SU-DHL-6 (cell line): ENCODE results near the gene TP53AIP1.

ENCODE experiments used
- H2AFZ ChIP-seq: fragments of 200-600 bp; sonication (generic); 2 replicates; pipeline ENCODE4 v1.6.1; 2014; ENCODE audit warnings: low read depth, mild to moderate bottlenecking, moderate library complexity, mixed read lengths, antibody characterized with exemption, low read length; ENCODE audit not compliant: severe bottlenecking
- H3F3A ChIP-seq: fragments of 200-600 bp; shearing (Covaris generic); 2 replicates; pipeline ENCODE4 v1.6.0; 2016; ENCODE audit warnings: antibody characterized with exemption, mild to moderate bottlenecking; ENCODE audit not compliant: insufficient read depth
- H3K27ac ChIP-seq: fragments of 200-600 bp; sonication (generic); 2 replicates; pipeline ENCODE4 v1.5.1; 2016; ENCODE audit warnings: low read depth, mild to moderate bottlenecking, low read length, moderate library complexity, mixed read lengths
- H3K27me3 ChIP-seq: fragments of 200-600 bp; sonication (generic), shearing (Covaris generic); 2 replicates; pipeline ENCODE4 v1.6.0; 2014; ENCODE audit warnings: mild to moderate bottlenecking, low read length
- H3K36me3 ChIP-seq: fragments of 200-600 bp; sonication (generic); 2 replicates; pipeline ENCODE4 v1.6.1; 2014; ENCODE audit warnings: mild to moderate bottlenecking, low read length, mixed read lengths
- H3K4me2 ChIP-seq: fragments of 300-600, 200-600 bp; shearing (Covaris generic), sonication (generic); 2 replicates; pipeline ENCODE4 v1.6.0; 2014; ENCODE audit warnings: low read length, low read depth, mild to moderate bottlenecking; ENCODE audit not compliant: poor library complexity, severe bottlenecking
- H3K4me3 ChIP-seq: fragments of 200-600 bp; sonication (generic); 2 replicates; pipeline ENCODE4 v1.5.1; 2014; ENCODE audit warnings: antibody characterized with exemption, low read length, mild to moderate bottlenecking, mixed read lengths; ENCODE audit not compliant: insufficient read depth, poor library complexity, severe bottlenecking
- H3K79me2 ChIP-seq: fragments of 200-600 bp; sonication (generic); 2 replicates; pipeline ENCODE4 v1.6.1; 2014; ENCODE audit warnings: mild to moderate bottlenecking, low read length, moderate library complexity; ENCODE audit not compliant: insufficient read depth
- H3K9ac ChIP-seq: fragments of 200-600 bp; sonication (generic); 2 replicates; pipeline ENCODE4 v1.7.0; 2014; ENCODE audit warnings: mild to moderate bottlenecking, low read length
- H3K9me2 ChIP-seq: fragments of 200-600 bp; sonication (generic); replicated peaks from 2 replicates; pipeline ENCODE4 v1.6.1; 2014; ENCODE audit warnings: low read length; ENCODE audit not compliant: insufficient read depth
- H3K9me3 ChIP-seq: fragments of 200-600 bp; sonication (generic); 2 replicates; pipeline ENCODE4 v1.6.1; 2014; ENCODE audit warnings: low read length, mixed read lengths; ENCODE audit not compliant: insufficient read depth
- H4K20me1 ChIP-seq: fragments of 200-600 bp; sonication (generic); 2 replicates; pipeline ENCODE4 v1.6.1; 2014; ENCODE audit warnings: low read depth, mild to moderate bottlenecking, antibody characterized with exemption, low read length, moderate library complexity, mixed read lengths
- EZH2phosphoT487 ChIP-seq: fragments of 200-600 bp; sonication (generic), shearing (Covaris generic); conservative IDR thresholded peaks from 2 replicates; pipeline ENCODE4 v1.6.1; 2018; ENCODE audit warnings: mild to moderate bottlenecking, antibody characterized with exemption, low read length, moderate library complexity, mixed read lengths
- TF ChIP-seq, protein P1 (sequence below): fragments of 200-600 bp; sonication (generic); IDR thresholded peaks from one replicate; pipeline ENCODE4 v1.5.1; 2017; ENCODE audit warnings: antibody characterized with exemption, mild to moderate bottlenecking, low read length, moderate library complexity; ENCODE audit not compliant: insufficient read depth, poor library complexity, severe bottlenecking

The TP53AIP1 gene

DNA sequence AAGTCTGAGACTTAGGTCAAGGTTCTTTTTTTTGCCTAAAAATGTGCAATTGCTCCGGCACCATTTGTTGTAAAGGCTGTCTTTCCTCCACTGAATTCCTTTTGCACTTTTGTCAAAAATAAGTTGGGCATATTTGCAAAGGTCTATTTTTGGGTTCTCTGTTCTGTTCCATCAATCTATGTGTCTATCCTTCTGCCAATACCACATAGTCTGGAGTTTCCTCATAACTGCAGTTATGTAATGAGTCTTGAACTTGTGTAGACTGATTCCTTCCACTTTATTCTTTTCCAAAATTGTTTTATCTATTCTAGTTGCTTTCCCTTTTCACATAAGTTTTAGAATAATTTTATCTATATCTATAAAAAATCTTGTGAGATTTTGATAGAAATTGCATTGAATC lies 44.8 kb downstream of the TP53AIP1 start:
- H3K4me2 ChIP-seq: no peak overlapping the region
- H3K27ac ChIP-seq: no peak overlapping the region
- no peaks in the 10 kb centered on the region for H3K9me2 ChIP-seq
- no peaks in the 10 kb centered on the region for H3K27me3 ChIP-seq
- no peaks in the 10 kb centered on the region for H3F3A ChIP-seq
- H3K9me3 ChIP-seq: no peaks in the 10 kb centered on the region
- no peaks in the 10 kb centered on the region for H4K20me1 ChIP-seq
- no peak overlapping the region for H3K9ac ChIP-seq
- H2AFZ ChIP-seq: no peak overlapping the region
- no peak overlapping the region for H3K4me3 ChIP-seq
- H3K36me3 ChIP-seq: no peaks in the 10 kb centered on the region
- TF ChIP-seq EZH2phosphoT487: no peak
- TF ChIP-seq, protein P1, sequence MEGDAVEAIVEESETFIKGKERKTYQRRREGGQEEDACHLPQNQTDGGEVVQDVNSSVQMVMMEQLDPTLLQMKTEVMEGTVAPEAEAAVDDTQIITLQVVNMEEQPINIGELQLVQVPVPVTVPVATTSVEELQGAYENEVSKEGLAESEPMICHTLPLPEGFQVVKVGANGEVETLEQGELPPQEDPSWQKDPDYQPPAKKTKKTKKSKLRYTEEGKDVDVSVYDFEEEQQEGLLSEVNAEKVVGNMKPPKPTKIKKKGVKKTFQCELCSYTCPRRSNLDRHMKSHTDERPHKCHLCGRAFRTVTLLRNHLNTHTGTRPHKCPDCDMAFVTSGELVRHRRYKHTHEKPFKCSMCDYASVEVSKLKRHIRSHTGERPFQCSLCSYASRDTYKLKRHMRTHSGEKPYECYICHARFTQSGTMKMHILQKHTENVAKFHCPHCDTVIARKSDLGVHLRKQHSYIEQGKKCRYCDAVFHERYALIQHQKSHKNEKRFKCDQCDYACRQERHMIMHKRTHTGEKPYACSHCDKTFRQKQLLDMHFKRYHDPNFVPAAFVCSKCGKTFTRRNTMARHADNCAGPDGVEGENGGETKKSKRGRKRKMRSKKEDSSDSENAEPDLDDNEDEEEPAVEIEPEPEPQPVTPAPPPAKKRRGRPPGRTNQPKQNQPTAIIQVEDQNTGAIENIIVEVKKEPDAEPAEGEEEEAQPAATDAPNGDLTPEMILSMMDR: no peak
- no peaks in the 10 kb centered on the region for H3K79me2 ChIP-seq

DNA sequence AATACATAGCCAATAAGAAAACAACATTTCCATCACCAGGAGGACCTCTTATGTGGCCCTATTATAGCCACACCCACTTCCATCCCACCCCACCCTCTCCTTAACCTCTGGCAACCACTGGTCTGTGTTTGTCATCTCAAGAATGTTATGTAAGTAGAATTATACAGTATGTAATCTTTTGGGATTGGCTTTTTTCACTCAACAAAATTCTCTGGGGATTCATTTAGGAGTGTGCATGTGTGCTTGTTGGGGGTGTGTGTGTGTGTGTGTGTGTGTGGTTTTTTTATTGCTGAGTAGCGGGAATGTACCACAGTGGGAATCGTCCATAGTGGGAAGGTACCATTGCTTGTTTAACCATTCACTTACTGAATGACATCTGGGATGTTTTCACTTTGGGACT lies 46.3 kb downstream of the TP53AIP1 start:
- no peak for TF ChIP-seq EZH2phosphoT487
- TF ChIP-seq, protein P1: no peak
- no peaks in the 10 kb centered on the region for H3K79me2 ChIP-seq
- H3K9me2 ChIP-seq: no peaks in the 10 kb centered on the region
- no peak overlapping the region for H3K9ac ChIP-seq
- H3K4me3 ChIP-seq: no peak overlapping the region
- H3K27me3 ChIP-seq: no peaks in the 10 kb centered on the region
- no peaks in the 10 kb centered on the region for H4K20me1 ChIP-seq
- no peak overlapping the region for H3K4me2 ChIP-seq
- H3K36me3 ChIP-seq: no peaks in the 10 kb centered on the region
- no peak overlapping the region for H2AFZ ChIP-seq
- H3F3A ChIP-seq: no peaks in the 10 kb centered on the region
- no peak overlapping the region for H3K27ac ChIP-seq
- H3K9me3 ChIP-seq: no peaks in the 10 kb centered on the region

DNA sequence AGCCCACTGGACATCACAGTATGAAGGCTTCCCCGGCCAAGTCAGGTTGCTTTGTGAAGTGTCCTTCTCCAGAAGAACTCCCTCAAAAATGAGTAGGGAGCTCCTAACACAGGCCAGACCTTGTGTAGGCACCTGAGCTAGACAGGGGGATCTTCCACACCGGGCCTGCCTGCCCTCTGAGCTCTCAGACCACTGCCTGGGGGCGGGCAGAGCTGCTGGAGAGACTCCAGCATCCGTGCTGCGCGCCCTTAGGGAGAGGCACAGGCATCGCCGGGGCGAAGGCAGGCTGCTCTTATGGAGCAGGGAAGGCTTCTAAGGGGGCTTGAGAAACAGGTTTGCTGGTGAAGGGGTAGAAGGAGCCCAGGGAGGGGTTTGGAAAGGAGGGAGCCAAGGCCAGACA lies 47.1 kb downstream of the TP53AIP1 start:
- no peaks in the 10 kb centered on the region for H3F3A ChIP-seq
- no peak overlapping the region for H3K4me3 ChIP-seq
- H3K27ac ChIP-seq: no peak overlapping the region
- no peaks in the 10 kb centered on the region for H3K9me2 ChIP-seq
- H3K4me2 ChIP-seq: no peak overlapping the region
- no peak overlapping the region for H3K9ac ChIP-seq
- no peak overlapping the region for H2AFZ ChIP-seq
- H3K27me3 ChIP-seq: no peaks in the 10 kb centered on the region
- H4K20me1 ChIP-seq: no peaks in the 10 kb centered on the region
- no peaks in the 10 kb centered on the region for H3K9me3 ChIP-seq
- H3K36me3 ChIP-seq: no peaks in the 10 kb centered on the region
- H3K79me2 ChIP-seq: no peaks in the 10 kb centered on the region
- TF ChIP-seq, protein P1: no peak
- TF ChIP-seq EZH2phosphoT487: no peak
